Left kidney (tissue), 2 donors: ENCODE data around the gene MARVELD3. TPM values are rescaled to one million over a fixed set of nuclear protein-coding genes. Genes with fewer than 3 reads are reported as not detected.

Source experiments
- DNase-seq: peaks from one replicate; pipeline ENCODE4 v3.0.0-alpha.2; 2013
- polyA plus RNA-seq: library from polyadenylated mRNA; unstranded; fragments of 120-200 nt; gene quantifications from one replicate; pipeline ENCODE4 v1.2.1, GENCODE V29; 2013; ENCODE audit not compliant: insufficient read length

The MARVELD3 gene
- polyA plus RNA-seq, 1 donor, result 17.0 TPM

- no peak for DNase-seq
Observed at GRCh38 chr16:71618429-71618828, 7.6 kb upstream of the MARVELD3 start.

- DNase-seq, result no peak
Observed at GRCh38 chr16:71622088-71622487, 3.9 kb upstream of the MARVELD3 start.

GRCh38 chr16:71623597-71623996, 2.4 kb upstream of the MARVELD3 start:
- DNase-seq, result no peak

GRCh38 chr16:71625113-71625850, 702 bp upstream of the MARVELD3 start:
- DNase-seq, result no peak

GRCh38 chr16:71626858-71627213, 852 bp downstream of the MARVELD3 start:
- no peak for DNase-seq

GRCh38 chr16:71627731-71628181, 1.8 kb downstream of the MARVELD3 start:
- no peak for DNase-seq

- DNase-seq, result no peak
Observed at GRCh38 chr16:71628810-71629209, 2.8 kb downstream of the MARVELD3 start.

- DNase-seq, result no peak
Observed at GRCh38 chr16:71629278-71630016, 3.5 kb downstream of the MARVELD3 start.

- no peak for DNase-seq
Observed at GRCh38 chr16:71630808-71631207, 4.8 kb downstream of the MARVELD3 start.

- no peak for DNase-seq
Observed at GRCh38 chr16:71631776-71632175, 5.8 kb downstream of the MARVELD3 start.

GRCh38 chr16:71635632-71636031, 9.6 kb downstream of the MARVELD3 start:
- no peak for DNase-seq

GRCh38 chr16:71637398-71637797, 11.4 kb downstream of the MARVELD3 start:
- DNase-seq, result no peak

GRCh38 chr16:71645450-71645849, 19.5 kb downstream of the MARVELD3 start:
- no peak for DNase-seq

- no peak for DNase-seq
Observed at GRCh38 chr16:71647391-71647790, 21.4 kb downstream of the MARVELD3 start.

- DNase-seq, result no peak
Observed at GRCh38 chr16:71648162-71648561, 22.2 kb downstream of the MARVELD3 start.

- no peak for DNase-seq
Observed at GRCh38 chr16:71648921-71649320, 22.9 kb downstream of the MARVELD3 start.

- DNase-seq, result no peak
Observed at GRCh38 chr16:71649704-71650103, 23.7 kb downstream of the MARVELD3 start.

- peak; percentile 39 for DNase-seq
Observed at GRCh38 chr16:71658771-71659170, 32.8 kb downstream of the MARVELD3 start.

- no peak for DNase-seq
Observed at GRCh38 chr16:71659471-71659870, 33.5 kb downstream of the MARVELD3 start.

GRCh38 chr16:71666264-71666663, 40.3 kb downstream of the MARVELD3 start:
- no peak for DNase-seq

- DNase-seq, result no peak
Observed at GRCh38 chr16:71666928-71667707, 41.1 kb downstream of the MARVELD3 start.

- no peak for DNase-seq
Observed at GRCh38 chr16:71669926-71670536, 44.0 kb downstream of the MARVELD3 start.
